ENCODE results near the gene AFAP1L2.
A peak's percentile ranks its signal among the peaks of the same experiment; 100 is the strongest.

Gene AFAP1L2

DNA sequence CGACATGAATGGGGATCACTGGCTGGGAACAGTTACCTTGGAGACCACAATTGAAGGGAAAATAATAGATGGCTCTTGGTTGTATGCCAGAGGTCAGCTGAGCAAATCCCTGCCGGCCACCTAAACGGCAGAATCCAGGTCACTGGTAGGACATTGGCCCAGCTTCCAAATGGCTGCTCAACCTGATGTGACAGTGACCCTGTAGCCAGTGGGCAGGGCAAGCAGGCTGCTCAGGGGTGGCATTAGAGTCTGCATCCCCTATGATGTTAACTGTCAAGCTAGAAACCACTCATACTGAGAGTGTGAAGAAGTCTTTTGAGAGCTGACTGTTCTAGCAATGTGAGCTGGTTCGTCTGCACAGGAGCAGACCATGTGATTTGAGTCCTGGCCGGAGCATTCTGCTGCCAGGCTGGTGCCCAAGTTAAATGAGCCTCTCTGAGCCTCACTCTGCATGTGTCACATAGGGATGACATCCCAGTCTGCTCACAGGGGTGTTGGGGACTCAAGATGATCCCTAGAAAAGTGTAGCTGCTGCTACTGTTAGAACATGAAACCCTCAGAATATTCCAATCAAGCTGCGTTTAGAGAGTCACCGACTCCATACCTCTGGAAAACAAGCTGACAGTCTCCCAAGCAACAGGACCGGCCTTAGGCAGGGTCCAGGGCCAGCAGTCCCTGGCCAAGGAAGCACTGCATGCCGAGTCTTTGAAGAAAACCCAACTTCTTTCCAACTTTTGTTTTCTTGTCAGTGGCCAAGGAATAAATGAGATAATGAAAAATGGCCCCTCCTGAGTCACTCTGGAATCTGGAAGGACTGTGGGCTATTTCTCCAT is 95.6 kb downstream of the AFAP1L2 start:
- no peak for DNase-seq

DNA sequence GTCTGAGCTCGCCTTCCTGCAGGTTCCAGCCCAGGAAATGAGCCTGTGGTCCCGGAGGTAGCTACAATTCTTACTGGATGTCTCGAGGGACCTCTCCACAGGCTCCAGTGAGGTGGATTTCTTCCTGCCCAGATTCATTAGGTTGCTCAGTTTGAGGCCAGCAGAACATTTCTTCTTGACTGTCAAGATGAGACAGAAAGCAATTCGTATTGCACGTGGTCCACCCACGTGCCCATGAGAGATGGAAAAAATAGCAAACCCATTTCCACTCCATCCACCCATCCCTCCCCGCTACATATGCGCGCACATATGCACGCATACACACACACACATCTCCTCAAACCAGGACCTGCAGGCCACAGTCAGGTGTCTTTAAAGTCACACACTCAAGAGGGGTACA is 96.6 kb downstream of the AFAP1L2 start:
- DNase-seq = no peak

DNA sequence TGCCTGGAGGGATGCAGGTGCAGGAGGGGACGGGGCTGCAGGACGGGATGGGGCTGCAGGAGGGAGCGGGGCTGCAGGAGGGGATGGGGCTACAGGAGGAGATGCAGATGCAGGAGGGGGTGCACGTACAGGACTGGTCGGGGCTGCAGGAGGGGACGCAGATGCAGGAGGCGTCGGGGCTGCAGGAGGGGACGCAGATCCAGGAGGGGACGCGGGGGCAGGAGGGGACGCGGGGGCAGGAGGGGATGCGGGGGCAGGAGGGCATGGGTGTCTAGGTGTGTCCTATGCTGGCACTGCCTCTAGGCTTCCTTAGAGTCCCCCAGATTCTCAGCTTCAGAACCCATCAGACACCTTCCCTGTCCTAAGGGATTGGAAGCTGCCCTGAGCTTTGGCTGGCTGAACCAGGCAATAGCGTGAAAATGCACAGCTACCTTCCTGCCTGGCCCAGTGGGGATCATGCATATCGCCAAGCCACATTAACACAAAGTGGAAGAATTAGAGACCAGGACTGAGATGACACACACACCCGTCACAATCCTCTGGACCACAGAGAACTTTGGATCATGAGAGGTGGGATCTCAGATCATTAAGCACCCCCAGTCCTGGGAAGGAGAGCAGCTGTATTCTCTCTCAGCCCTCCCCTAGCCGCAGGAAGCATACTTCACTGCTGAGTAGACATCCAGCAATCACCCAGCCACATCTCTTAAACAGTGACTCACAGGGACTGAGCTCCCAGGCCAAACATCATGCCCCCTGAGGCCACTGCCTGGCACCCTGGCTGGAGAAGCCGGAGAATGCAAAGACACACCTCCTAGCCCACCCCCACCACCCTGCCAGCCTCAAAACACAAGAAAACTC is 98.0 kb downstream of the AFAP1L2 start:
- no peak for DNase-seq

DNA sequence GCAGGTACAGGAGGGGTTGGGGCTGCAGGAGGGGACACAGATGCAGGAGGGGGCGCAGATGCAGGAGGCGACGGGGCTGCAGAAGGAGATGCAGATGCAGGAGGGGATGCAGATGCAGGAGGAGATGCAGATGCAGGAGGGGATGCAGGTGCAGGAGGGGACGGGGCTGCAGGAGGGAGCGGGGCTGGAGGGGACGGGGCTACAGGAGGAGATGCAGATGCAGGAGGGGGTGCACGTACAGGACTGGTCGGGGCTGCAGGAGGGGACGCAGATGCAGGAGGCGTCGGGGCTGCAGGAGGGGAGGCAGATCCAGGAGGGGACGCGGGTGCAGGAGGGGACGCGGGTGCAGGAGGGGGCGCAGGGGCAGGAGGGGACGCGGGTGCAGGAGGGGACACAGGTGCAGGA is 98.8 kb downstream of the AFAP1L2 start:
- no peak for DNase-seq

DNA sequence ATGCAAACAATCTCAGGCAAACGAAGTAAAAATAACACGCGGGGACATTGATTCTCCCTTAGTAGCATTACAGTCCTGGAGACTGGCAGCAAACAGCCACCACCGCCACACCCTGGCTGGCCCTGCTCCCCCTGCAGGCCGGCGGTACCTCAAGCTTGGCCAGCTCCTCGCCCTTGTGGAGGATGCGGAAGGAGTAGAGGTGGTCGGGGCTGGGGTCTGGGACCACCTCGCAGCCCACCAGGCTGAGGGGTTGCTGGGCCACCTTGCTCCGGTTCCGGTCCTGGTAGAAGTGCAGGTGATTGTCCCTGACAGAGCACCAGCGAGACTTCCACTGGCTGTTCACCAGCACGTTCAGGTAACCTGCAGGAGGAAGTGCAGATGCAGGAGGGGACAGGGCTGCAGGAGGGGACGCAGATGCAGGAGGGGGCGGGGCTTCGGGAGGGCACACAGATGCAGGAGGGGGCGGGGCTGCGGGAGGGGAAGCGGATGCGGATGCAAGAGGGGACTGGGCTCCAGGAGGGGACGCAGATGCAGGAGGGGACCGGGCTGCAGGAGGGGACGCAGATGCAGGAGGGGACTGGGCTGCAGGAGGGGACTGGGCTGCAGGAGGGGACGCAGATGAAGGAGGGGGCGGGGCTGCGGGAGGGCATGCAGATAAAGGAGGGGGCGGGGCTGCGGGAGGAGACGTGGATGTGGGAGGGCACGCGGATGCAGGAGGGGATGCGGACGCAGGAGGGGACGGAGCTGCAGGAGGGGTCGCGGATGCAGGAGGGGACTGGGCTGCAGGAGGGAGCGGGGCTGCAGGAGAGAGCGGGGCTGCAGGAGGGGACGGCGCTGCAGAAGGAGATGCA is 99.5 kb downstream of the AFAP1L2 start:
- DNase-seq = peak; percentile 41 to 73 (median 56)

DNA sequence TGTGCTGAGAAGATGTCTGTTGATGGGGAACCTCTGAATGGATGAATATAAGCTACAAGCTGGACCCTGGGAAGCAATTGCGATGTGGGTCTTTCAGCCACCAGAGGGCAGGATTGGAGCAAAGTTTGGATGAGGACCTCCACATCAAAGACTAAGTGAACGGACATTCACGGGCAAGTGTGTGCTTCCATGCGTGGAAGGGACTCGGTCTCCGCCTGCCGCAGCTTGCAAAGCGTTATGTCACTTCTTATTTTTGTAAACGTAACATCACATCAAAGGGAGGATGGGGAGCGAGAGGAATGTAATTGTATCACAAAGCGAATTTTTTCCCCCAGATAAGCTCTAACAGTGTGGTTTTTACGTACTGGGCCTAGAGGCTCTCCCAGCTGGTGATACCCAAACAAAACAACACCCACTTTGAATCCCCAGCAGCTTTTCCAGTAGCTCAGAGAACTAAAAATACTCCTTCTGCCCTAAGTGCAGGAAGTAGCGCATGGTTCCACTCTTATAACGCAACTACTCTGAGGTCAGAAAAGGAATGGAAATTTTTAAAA is 100.2 kb downstream of the AFAP1L2 start:
- peak in 5 of 6 experiments; percentile 22 to 61 (median 52) for DNase-seq

DNA sequence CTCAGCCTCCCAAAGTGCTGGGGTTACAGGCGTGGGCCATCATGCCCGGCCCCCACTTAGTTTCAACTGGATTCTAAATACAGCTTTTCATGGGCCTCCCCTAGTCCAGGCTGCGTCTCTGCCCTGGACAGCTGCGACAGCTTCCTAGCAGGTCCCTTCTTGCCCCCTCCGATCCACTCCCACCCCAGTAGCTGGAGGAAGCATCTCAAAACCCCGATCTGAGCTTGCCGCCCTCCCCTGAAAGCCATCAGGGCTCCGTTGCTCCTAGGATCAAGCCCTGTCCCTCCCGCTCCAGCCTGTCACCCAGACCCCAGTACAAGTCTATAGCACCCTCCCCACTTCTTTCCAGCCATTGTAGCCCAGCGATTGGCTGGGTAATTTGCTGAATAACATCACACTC is 100.7 kb downstream of the AFAP1L2 start:
- DNase-seq = no peak

DNA sequence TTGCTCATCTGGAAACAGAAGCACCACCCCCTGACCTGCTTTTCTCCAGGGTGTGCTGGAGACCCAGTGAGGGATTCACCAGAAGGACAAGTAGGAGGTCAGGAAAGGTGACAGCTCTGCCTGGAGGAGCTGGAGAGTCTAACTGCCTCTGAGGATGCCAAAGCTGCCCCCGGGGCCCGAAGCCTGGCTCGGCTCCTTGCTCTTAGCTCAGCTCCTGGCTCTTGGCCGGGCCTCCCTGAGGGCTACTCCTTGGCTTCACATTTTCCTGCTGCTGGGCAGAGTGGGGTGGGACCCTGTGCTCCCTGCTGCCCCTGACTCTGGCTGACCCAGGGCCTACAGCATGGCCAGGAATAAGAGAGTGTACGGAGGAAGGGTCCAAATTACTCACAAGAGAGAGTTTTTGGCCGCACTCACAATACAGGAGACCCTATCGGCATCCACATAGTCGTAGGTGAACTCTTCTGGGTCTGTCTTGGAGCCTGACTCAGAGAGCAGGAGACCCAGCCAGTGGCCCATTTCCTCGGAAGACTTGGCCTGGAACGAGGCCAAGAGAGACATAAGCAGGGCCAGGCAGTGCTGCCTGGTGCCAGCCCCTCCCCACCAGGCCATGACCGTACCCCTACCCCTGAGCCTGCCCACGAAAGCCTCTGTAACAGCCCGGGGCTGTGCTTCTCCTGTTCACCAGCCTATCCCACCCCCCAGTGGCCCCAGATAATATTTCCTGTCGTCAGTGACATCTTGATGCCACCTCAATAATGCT is 102.2 kb downstream of the AFAP1L2 start:
- DNase-seq = no peak

DNA sequence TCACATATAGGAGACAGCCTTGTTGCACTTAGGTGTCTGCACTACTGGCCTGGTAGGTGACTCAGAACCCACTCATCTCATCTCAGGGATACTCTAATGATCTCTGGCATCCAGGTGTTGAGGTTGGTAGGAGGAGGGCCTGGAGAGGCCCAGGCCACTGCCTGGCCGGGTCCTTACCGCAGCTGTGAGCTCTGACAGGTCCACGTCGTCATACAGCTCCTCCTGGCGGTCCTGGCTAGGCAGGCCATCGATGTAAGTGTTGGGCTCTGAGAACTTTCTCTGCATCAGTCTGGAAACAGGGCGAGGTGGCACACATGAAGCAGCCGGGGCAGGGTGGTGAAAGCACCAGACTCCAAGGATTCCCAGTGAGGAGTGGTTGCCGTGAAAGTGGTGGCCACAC is 103.1 kb downstream of the AFAP1L2 start:
- no peak for DNase-seq

DNA sequence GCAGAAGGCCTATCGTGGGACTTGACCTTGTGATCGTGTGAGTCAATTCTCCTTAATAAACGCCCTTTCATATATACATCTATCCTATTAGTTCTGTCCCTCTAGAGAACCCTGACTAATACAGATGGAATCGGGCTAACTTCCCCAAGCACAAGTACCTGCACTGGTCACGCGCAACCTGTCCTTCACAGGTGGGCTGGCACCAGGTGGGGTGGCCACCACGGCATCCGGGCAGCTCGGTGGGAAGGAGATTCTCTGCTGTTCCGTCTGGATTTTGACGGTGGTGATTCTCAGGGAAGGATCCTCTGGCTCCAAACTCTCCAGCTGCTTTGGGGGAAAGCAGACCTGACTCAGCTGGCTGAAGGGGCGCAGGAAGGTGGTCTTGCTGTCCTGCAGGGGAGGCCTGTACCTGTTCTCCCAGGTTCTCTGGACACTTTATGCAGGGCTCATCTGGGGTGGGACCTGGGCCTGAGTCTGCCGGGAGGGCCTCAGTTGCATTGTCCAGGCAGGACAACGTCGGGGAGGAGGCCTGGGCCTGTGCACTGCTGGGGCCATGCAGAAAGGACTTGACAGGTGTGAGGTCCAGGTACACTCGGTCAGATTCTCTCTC is 104.2 kb downstream of the AFAP1L2 start:
- DNase-seq = no peak

DNA sequence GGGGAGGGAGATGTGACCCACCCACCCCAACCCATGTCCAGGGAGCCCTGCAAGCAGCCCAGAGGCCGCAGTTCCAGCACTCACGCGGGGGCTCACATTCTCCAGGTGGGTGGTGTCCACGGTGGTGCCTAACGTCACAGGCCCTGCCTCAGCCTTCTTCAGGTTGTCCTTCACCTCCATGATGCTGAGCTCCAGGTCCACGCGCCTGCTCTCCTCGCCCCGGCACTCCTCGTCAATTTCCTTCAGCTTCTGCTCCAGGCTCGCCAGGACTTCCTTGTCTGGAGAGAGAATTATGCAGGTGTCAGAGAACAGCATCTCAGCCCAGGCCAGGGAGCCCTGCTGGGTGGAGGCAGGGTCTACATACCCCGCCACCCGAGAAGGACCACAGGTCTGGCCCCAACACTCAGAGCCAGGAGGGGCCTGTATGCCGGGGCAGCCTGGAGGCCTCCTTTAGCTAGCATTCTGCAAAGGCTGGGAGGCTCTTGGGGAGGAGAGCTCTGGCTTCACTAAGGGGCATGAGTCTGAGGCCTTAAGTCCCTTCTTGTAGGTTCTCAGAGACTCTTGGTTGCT is 107.1 kb downstream of the AFAP1L2 start:
- no peak for DNase-seq

DNA sequence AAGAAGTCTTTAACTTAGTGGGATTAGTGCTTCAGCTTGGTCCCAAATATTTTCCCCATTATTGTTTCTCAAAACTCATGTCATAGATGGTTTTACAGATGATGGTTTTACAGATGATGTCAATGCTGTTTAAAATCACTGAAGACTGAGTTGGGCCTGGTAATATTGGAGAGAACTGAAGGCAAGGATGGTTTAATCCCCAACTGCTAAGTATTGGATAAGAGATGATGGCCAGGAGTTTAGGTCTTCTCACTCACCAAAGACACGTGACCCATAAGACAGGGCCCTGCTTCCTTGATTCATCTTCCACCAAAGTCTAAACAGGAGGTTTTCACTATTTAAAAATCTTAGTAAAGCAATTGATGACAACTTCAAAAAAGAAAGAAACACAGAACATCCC is 108.9 kb downstream of the AFAP1L2 start:
- no peak for DNase-seq

DNA sequence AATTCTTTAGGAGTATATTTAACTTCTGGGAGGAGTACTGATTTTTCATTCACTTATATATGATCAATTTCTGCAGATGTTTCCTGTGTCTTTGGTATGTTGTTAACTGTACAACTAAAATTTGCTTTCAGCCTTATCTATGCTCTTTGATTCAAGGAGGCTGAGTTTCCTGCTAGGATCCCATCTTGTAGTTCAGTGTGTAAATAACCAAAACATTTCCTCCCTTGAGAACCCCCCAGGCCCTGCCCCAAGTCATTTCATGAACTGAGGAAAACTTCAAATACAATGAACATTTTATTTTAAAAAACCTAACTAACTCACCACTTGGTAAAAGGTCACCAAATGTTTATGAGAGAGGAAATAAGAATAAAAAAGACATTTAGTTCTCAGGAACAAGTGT is 109.8 kb downstream of the AFAP1L2 start:
- DNase-seq = no peak

DNA sequence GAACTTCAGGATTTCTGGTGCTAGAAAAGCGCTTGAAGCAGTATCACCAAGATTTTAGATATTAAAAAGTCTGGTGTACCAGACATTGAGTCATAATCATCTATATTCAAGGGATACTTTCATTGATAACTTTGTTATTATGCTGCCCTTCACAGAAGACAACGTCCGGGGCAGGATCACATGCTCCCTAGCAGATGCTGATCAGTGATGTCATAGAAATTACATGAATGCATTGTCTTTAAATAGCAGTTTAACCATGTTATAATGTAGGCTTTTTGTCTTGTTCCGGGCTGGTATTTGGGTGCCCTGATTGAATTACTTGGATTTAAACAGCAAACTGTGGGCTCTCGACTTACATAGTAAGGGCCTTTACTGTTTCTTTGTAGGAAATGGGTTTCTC is 111.2 kb downstream of the AFAP1L2 start:
- no peak for DNase-seq

DNA sequence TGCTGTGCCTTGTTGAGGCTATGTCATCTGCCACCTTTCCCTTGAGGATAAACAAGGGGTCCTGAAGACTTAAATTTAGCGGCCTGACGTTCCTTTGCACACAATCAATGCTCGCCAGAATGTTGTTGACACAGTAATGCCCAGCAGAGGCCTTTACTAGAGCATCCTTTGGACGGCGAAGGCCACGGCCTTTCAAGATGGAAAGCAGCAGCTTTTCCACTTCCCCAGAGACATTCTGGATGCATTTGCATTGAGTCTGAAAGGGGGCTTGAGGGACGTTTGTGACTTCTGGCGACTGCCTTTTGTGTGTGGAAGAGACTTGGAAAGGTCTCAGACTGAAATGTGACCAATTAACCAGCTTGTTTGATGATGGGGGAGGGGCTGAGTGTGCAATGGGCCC is 112.8 kb downstream of the AFAP1L2 start:
- no peak for DNase-seq

DNA sequence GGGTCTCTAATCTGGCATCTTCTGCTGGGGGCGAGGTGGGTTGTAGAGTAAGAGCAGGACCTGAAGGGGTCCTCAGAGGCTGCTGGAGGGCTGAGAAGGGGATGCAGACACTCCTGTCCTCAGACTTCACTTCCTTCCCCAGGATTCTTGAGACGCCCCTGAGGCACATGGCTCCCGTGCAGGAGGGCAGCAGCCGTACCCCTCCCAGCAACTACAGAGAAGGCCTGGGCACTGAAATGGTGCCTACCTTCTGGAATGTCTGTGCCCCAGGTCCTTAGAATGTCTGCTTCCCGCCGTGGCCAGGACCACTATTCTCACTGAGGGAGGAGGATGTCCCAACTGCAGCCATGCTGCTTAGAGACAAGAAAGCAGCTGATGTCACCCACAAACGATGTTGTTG is 113.2 kb downstream of the AFAP1L2 start:
- no peak for DNase-seq

DNA sequence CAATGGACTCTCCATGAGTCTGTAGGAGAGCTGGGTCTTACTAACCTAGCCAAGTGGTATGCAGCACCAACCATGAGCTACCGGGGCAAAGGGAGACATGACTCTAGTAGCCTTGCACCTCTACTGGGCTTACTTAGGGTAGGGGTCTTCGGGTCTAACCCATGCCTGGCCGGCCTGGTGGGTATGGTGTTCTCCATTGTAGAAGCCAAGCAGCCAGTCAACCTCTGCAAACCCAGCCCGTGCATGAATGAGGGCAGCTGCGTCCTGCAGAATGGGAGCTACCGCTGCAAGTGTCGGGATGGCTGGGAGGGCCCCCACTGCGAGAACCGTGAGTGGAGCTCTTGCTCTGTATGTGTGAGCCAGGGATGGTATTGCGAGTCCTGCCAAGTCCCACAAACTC is 114.3 kb downstream of the AFAP1L2 start:
- no peak for DNase-seq

DNA sequence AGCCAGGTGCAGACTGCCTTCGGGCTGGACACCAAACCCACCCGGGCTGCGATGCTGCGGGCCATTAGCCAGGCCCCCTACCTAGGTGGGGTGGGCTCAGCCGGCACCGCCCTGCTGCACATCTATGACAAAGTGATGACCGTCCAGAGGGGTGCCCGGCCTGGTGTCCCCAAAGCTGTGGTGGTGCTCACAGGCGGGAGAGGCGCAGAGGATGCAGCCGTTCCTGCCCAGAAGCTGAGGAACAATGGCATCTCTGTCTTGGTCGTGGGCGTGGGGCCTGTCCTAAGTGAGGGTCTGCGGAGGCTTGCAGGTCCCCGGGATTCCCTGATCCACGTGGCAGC is 115.2 kb downstream of the AFAP1L2 start:
- DNase-seq = no peak

DNA sequence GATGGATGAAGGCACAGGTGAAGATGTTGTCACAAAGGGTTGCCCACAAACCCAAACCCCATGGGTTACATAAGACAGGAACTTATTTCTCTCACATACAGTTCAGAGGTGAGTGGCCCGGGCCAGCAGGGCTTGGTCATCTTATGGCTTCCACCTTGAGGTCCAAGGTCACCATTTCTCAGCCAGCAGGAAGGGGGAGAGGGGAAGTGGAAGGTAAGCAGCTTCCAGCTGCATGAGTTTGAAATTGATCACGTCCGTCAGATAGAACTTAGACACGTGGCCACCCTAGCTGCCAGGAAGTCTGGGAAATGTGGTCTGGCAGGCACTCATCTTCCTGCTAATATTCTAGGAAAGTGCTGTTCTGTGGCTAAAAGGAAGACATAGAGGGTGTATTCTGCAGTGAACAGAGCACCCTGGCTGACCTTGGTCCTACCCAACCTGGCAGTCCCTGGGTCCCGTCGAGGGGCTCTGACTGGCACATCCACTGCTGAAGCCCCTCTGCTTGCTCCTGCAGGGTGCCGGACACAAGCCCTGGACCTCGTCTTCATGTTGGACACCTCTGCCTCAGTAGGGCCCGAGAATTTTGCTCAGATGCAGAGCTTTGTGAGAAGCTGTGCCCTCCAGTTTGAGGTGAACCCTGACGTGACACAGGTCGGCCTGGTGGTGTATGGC is 115.7 kb downstream of the AFAP1L2 start:
- no peak for DNase-seq

DNA sequence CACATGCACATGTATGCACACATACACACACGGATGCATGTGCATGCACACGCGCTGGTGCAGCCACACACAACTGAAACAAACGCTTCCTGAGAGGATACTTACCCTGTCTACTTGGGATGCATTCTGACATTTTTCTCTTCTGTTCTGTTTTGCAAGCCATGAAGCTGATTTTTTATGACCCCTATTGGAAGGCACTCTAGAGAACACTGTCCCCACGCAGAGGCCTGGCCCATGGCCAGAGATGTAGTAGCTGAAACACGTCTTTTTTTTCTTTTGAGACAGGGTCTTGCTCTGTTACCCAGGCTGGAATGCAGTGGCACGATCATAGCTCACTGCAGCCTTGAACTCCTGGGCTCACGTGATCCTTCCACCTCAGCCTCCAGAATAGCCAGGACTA is 117.4 kb downstream of the AFAP1L2 start:
- no peak for DNase-seq

DNA sequence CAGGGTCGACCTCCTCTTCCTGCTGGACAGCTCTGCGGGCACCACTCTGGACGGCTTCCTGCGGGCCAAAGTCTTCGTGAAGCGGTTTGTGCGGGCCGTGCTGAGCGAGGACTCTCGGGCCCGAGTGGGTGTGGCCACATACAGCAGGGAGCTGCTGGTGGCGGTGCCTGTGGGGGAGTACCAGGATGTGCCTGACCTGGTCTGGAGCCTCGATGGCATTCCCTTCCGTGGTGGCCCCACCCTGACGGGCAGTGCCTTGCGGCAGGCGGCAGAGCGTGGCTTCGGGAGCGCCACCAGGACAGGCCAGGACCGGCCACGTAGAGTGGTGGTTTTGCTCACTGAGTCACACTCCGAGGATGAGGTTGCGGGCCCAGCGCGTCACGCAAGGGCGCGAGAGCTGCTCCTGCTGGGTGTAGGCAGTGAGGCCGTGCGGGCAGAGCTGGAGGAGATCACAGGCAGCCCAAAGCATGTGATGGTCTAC is 118.3 kb downstream of the AFAP1L2 start:
- no peak for DNase-seq

Data from stimulated activated naive CD4-positive, alpha-beta T cell (primary cell).